GM12878 (cell line): ENCODE measurements around the gene ZGLP1. TPM values are rescaled to one million over a fixed set of nuclear protein-coding genes. Genes with fewer than 3 reads are reported as not detected.

ENCODE experiments used
- ATAC-seq: fragments of 200-7000 bp; cut with Tn5 transposase; 3 replicates; pipeline ENCODE4 v1.9.1; 2020; ENCODE audit warnings: mild to moderate bottlenecking, moderate library complexity
- BruUV-seq: library from RNA; stranded (reverse); fragments of 400-500 nt; replicated peaks from 2 replicates; lab custom pipeline; 2021; lab: Mats Ljungman, UMichigan
- CTCF ChIA-PET: fragments of 300-600 bp; sonication (Branson Sonifier 250); formaldehyde crosslinking; extraction: SDS; loops from one replicate; lab custom pipeline; 2021; ENCODE audit warnings: inconsistent platforms; lab: Yijun Ruan, JAX
- POLR2A ChIA-PET: fragments of 350-600 bp; formaldehyde crosslinking; extraction: SDS; loops from one replicate; lab custom pipeline; 2021; ENCODE audit warnings: inconsistent platforms; lab: Charles Lee
- RAD21 ChIA-PET: fragments of 300-600 bp; sonication (Branson Sonifier 250); formaldehyde crosslinking; loops from one replicate; lab custom pipeline; 2023; ENCODE audit warnings: antibody characterized with exemption; ENCODE audit not compliant: unreplicated experiment; lab: Charles Lee
- SMC1A ChIA-PET: fragments of 300-600 bp; sonication (Branson Sonifier 250); formaldehyde crosslinking; loops from one replicate; lab custom pipeline; 2023; ENCODE audit not compliant: unreplicated experiment, uncharacterized antibody; lab: Charles Lee
- DNase-seq: peaks from one replicate; pipeline ENCODE4 v3.0.0-alpha.2; 2011; ENCODE audit warnings: low read depth, low spot score
- FAIRE-seq: peaks from 3 replicates; lab custom pipeline; 2011; peaks lifted over from hg19 to GRCh38; lab: Jason Lieb, UNC
- H2AFZ ChIP-seq: 2 replicates; pipeline ENCODE4 v1.6.0; 2011; ENCODE audit warnings: low read depth, low read length, control low read depth; ENCODE audit not compliant: control insufficient read depth
- H3K27ac ChIP-seq: 2 replicates; pipeline ENCODE4 v1.5.1; 2011; ENCODE audit warnings: control low read depth; ENCODE audit not compliant: control insufficient read depth, insufficient read depth
- H3K27me3 ChIP-seq, 2 experiments: replicated peaks in 1 of 2; 2 replicates each; pipeline versions ENCODE4 v1.6.0 to v1.6.1; 2011; ENCODE audit warnings: low read length in 1 of 2; ENCODE audit not compliant: control insufficient read depth in 2 of 2, insufficient read depth in 2 of 2
- H3K36me3 ChIP-seq, 2 experiments: 2 replicates each; pipeline ENCODE4 v1.5.1; 2011; ENCODE audit warnings: low read length in 1 of 2; ENCODE audit not compliant: control insufficient read depth in 2 of 2, insufficient read depth in 2 of 2
- H3K4me1 ChIP-seq: 2 replicates; pipeline ENCODE4 v1.6.1; 2011; ENCODE audit warnings: mild to moderate bottlenecking, low read length, moderate library complexity, mixed read lengths; ENCODE audit not compliant: control insufficient read depth, insufficient read depth
- H3K4me2 ChIP-seq: 2 replicates; pipeline ENCODE4 v1.6.0; 2011; ENCODE audit warnings: control low read depth; ENCODE audit not compliant: control insufficient read depth, insufficient read depth
- H3K4me3 ChIP-seq: fragments of 200-600 bp; sonication (generic); 2 replicates; pipeline ENCODE4 v1.5.1; 2016
- H3K79me2 ChIP-seq: 2 replicates; pipeline ENCODE4 v1.6.0; 2011; ENCODE audit warnings: low read length; ENCODE audit not compliant: control insufficient read depth, insufficient read depth
- H3K9ac ChIP-seq: 2 replicates; pipeline ENCODE4 v1.8.0; 2011; ENCODE audit warnings: low read length, control low read depth, mixed read lengths; ENCODE audit not compliant: control insufficient read depth, insufficient read depth
- H3K9me3 ChIP-seq: replicated peaks from 3 replicates; pipeline ENCODE4 v1.5.1; 2011; ENCODE audit warnings: mild to moderate bottlenecking, low read length; ENCODE audit not compliant: control insufficient read depth, insufficient read depth
- H4K20me1 ChIP-seq: 2 replicates; pipeline ENCODE4 v1.6.0; 2011; ENCODE audit not compliant: control insufficient read depth, insufficient read depth
- CREM ChIP-seq: IDR thresholded peaks from 2 replicates; pipeline ENCODE4 v1.6.1; 2014; ENCODE audit warnings: antibody characterized with exemption, low read depth
- EED ChIP-seq: sonication (generic); IDR thresholded peaks from 2 replicates; pipeline ENCODE4 v1.6.1; 2016; ENCODE audit warnings: antibody characterized with exemption, low read depth
- HDGF ChIP-seq: fragments of 450-650 bp; IDR thresholded peaks from 2 replicates; pipeline ENCODE4 v1.6.1; 2016; ENCODE audit warnings: antibody characterized with exemption
- IRF4 ChIP-seq: IDR thresholded peaks from 2 replicates; pipeline ENCODE4 v1.6.1; 2011; ENCODE audit warnings: low read depth, low read length
- MLLT1 ChIP-seq: fragments of 450-650 bp; IDR thresholded peaks from 2 replicates; pipeline ENCODE4 v1.6.1; 2016; ENCODE audit warnings: mild to moderate bottlenecking
- NFXL1 ChIP-seq: fragments of 450-650 bp; IDR thresholded peaks from 2 replicates; pipeline ENCODE4 v1.6.1; 2017; ENCODE audit warnings: antibody characterized with exemption, mild to moderate bottlenecking, borderline replicate concordance
- RAD51 ChIP-seq: fragments of 450-650 bp; IDR thresholded peaks from 2 replicates; pipeline ENCODE4 v1.6.1; 2016; ENCODE audit warnings: moderate library complexity, mild to moderate bottlenecking, inconsistent platforms
- ZBTB11 ChIP-seq: fragments of 450-650 bp; formaldehyde crosslinking; IDR thresholded peaks from 2 replicates; pipeline ENCODE4 v1.5.0; 2022; ENCODE audit warnings: mild to moderate bottlenecking, missing genetic modification characterization
- ZNF274 ChIP-seq: IDR thresholded peaks from one replicate; pipeline ENCODE4 v1.8.0; 2011; ENCODE audit not compliant: insufficient read length, insufficient read depth
- ZNF687 ChIP-seq: fragments of 450-650 bp; IDR thresholded peaks from 2 replicates; pipeline ENCODE4 v1.6.1; 2017; ENCODE audit warnings: mild to moderate bottlenecking, moderate library complexity
- WGBS: methylation state at CpG from one replicate; pipeline ENCODE4 v1.1.6; 2016; ENCODE audit warnings: low lambda C conversion rate; ENCODE audit not compliant: insufficient replicate concordance, insufficient coverage; ENCODE audit errors: missing lambda C conversion rate; 5-methylcytosine and 5-hydroxymethylcytosine counted together
- in situ Hi-C: fragments of 300-500 bp; cut with MboI; formaldehyde crosslinking; loops from 9 replicates; pipeline ENCODE4 v1.14.3; 2018; ENCODE audit warnings: mixed read lengths
- intact Hi-C: fragments of 100-400 bp; cut with micrococcal nuclease; formaldehyde crosslinking; loops from one replicate; pipeline ENCODE4 v1.14.2; 2022; ENCODE audit not compliant: unreplicated experiment
- polyA plus RNA-seq, 11 experiments: library from polyadenylated mRNA; depleted of rRNA in 4 of 11; unstranded in 6 of 11; stranded (reverse) in 5 of 11; fragments of >200 nt; fragmentation: Nextera tagmentation in 4 of 11; fragmentation: Illumina TruSeq in 1 of 11; extraction: Ambion mirVana in 4 of 11; extraction: Trizol in 1 of 11; gene quantifications; 1 replicate in 1 of 11; 2 replicates in 10 of 11; pipeline versions ENCODE4 v1.2.1 to v1.2.3, GENCODE V29; 2011 to 2016; ENCODE audit warnings: inconsistent platforms in 2 of 11, missing spikeins in 2 of 11, low read depth in 1 of 11
- total RNA-seq, 4 experiments: library from RNA; depleted of rRNA in 3 of 4; stranded (reverse); fragments of >200 nt in 3 of 4; fragmentation: Illumina TruSeq in 1 of 4; extraction: Trizol in 1 of 4; gene quantifications; 2 replicates each; pipeline versions ENCODE4 v1.2.1 to v1.2.3, GENCODE V29; 2013 to 2021

The ZGLP1 gene
- total and polyA plus RNA-seq, 10 of the 15 experiments (the other 5 are each of a cell fraction or from before 2014, with no cell fraction given) = 0.29 to 5.6 (median 1.3) TPM

- no peak for TF ChIP-seq ZBTB11 (CRISPR knock-in tag)
- TF ChIP-seq ZNF274 = no peak
- TF ChIP-seq, all 136 proteins: peak for 66
Measured at GRCh38 chr19:10332965-10333757, 23.5 kb upstream of the ZGLP1 start, which contains the start of gene RAVER1 (continued).

GRCh38 chr19:10332158-10332964, 22.7 kb upstream of the ZGLP1 start:
- intact Hi-C loops (loop anchor here (5.0 kb wide), 2 partner anchors 55 to 60 kb away; partner anchors contain the start of gene ICAM1), in situ Hi-C loops (no loop called here)
- Histone ChIP-seq H3K9me3 (no peaks in the 10 kb centered on the region), H3K4me3 (peak overlapping the region; percentile 100), H3K27me3 (no peaks in the 10 kb centered on the region), H4K20me1 (no peaks in the 10 kb centered on the region), H3K9ac (peak overlapping the region; percentile 95), H2AFZ (no peak overlapping the region), H3K79me2 (peaks cover 38% of the 10 kb centered on the region), H3K4me2 (peak overlapping the region; percentile 78), H3K36me3 (peaks cover 19 to 33% of the 10 kb centered on the region in 2 experiments), H3K4me1 (peaks cover 16% of the 10 kb centered on the region), H3K27ac (peak overlapping the region; percentile 92)
- FAIRE-seq (no peak), ATAC-seq (peak; percentile 17; the same call in 2 of the 3 replicates), DNase-seq (no peak)
- no TSS peak for BruUV-seq
- 22% methylated on average over 18 of the region's 18 CpGs for WGBS
- ChIA-PET CTCF (interaction anchor here (0.6 to 2.9 kb wide), 4 partner anchors 48 to 58 kb away, joined by 3 to 15 read pairs (median 3); partner anchors contain the start of gene TYK2), POLR2A (interaction anchor here (0.6 to 1.8 kb wide), 3 partner anchors 42 to 61 kb away, joined by 3 to 11 read pairs (median 3); partner anchors contain the start of gene ICAM5), RAD21 (interaction anchor here (0.6 to 1.3 kb wide), 3 partner anchors 18 to 55 kb away, joined by 3 to 9 read pairs (median 3); no protein-coding TSS in a partner anchor), SMC1A (interaction anchor here (1.0 to 2.5 kb wide), 3 partner anchors 9 to 62 kb away, joined by 3 to 11 read pairs (median 4); partner anchors contain the start of gene ICAM1)
- TF ChIP-seq MLLT1 (no peak), ZNF687 (no peak), CREM (0 out of 2 replicates have a peak, but pooled peaks have one; percentile 5), HDGF (no peak), IRF4 (no peak), NFXL1 (no peak), EED (peak; percentile 30; the same call in 1 of the 2 replicates), RAD51 (no peak)
